Natural killer cell treated with Interleukin-12 subunit alpha and Interleukin-12 subunit beta and Interleukin-15 and Interleukin-18, amount 100 ng/mL, for 72 hours (primary cell): ENCODE measurements around the gene TMEM11. TPM values are rescaled to one million over a fixed set of nuclear protein-coding genes. Genes with fewer than 3 reads are reported as not detected.

Experiments
- ATAC-seq, 2 donors: fragments of 150-1000 bp; cut with Tn5 transposase in 1 of 2; sonication (Bioruptor Pico), chemical (Tn5 transposase) in 1 of 2; 2 replicates each; pipeline ENCODE4 v1.10.0; 2021
- DNase-seq: peaks from one replicate; pipeline ENCODE4 v3.0.0; 2022; ENCODE audit warnings: low spot score
- H3K27ac Mint-ChIP-seq, 2 donors: 1 replicate in 1 of 2; 2 replicates in 1 of 2; pipeline ENCODE4 v1.8.0; 2022; ENCODE audit warnings: mixed read lengths in 2 of 2, mild to moderate bottlenecking in 1 of 2, moderate library complexity in 1 of 2
- H3K27me3 Mint-ChIP-seq, 2 donors: 1 replicate in 1 of 2; 2 replicates in 1 of 2; pipeline ENCODE4 v1.8.0; 2022; ENCODE audit warnings: mixed read lengths in 2 of 2
- H3K36me3 Mint-ChIP-seq: one replicate; pipeline ENCODE4 v1.8.0; 2022; ENCODE audit warnings: mixed read lengths
- H3K4me1 Mint-ChIP-seq, 2 donors: 1 replicate in 1 of 2; 2 replicates in 1 of 2; pipeline ENCODE4 v1.8.0; 2022; ENCODE audit warnings: low read depth in 2 of 2, mixed read lengths in 2 of 2, mild to moderate bottlenecking in 1 of 2
- H3K4me3 Mint-ChIP-seq: one replicate; pipeline ENCODE4 v1.8.0; 2022; ENCODE audit warnings: mixed read lengths
- H3K9me3 Mint-ChIP-seq: 2 replicates; pipeline ENCODE4 v1.8.0; 2022; ENCODE audit warnings: mixed read lengths
- total RNA-seq, 2 donors: library from RNA; stranded (reverse); gene quantifications; one replicate each; pipeline ENCODE4 v1.2.3, GENCODE V29; 2022

TMEM11 gene
- total RNA-seq, 2 donors from 2014 or later = 23.9 to 30.7 TPM

DNA sequence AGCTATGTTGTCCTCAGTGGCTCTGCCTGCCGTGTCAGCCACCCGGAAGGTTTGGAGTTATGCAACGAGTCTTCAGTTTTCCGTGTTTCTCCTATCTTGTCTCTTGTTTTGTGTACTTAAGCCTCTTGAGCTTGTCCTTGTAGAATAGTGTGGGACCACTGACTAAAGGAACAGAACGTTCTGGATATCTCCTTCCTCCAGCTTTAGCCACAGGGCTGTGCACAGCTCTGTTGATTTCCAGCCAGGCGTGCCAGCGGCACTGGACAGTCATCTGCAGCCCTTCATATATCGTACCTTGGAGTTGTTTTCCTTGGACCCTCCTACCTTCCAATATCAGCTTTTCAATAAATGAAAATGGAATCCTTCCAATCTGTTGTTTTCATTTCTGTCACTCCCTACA, 39.8 kb downstream of the TMEM11 start:
- ATAC-seq (no peak), DNase-seq (no peak)
- Mint-ChIP-seq H3K27me3 (no peaks in the 10 kb centered on the region), H3K9me3 (no peaks in the 10 kb centered on the region), H3K4me3 (no peak overlapping the region), H3K4me1 (peaks cover 5 to 15% of the 10 kb centered on the region in 2 donors), H3K27ac (no peak overlapping the region), H3K36me3 (no peaks in the 10 kb centered on the region)

DNA sequence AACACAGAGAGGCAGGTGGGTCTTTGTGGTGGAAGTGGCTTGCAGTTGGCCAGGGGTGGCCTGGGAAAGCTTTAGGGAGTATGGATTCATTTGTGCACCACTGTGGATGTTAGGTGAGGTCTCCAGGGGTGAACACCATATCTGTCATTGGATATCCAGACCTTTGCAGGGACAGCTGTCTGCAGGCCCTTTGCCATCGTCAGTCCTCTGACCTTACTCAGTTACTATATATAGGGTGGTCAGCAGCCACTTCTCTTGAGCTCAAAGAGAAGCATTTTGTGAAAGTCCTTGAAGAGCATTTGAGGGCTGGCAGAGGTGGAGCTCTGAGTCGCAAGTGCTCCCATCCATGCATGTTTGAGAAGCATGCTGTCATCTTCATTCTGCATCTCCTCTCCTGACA, 40.4 kb downstream of the TMEM11 start:
- Mint-ChIP-seq H3K9me3 (no peaks in the 10 kb centered on the region), H3K4me3 (no peak overlapping the region), H3K36me3 (no peaks in the 10 kb centered on the region), H3K27me3 (no peaks in the 10 kb centered on the region), H3K4me1 (peaks cover 5 to 15% of the 10 kb centered on the region in 2 donors), H3K27ac (no peak overlapping the region)
- ATAC-seq = no peak
- no peak for DNase-seq

GRCh38 chr17:21172846-21173245, 41.1 kb downstream of the TMEM11 start:
- DNase-seq = no peak
- Mint-ChIP-seq H3K4me3 (no peak overlapping the region), H3K27ac (no peak overlapping the region), H3K9me3 (no peaks in the 10 kb centered on the region), H3K27me3 (no peaks in the 10 kb centered on the region), H3K36me3 (no peaks in the 10 kb centered on the region), H3K4me1 (peaks cover 5 to 15% of the 10 kb centered on the region in 2 donors)
- no peak for ATAC-seq

DNA sequence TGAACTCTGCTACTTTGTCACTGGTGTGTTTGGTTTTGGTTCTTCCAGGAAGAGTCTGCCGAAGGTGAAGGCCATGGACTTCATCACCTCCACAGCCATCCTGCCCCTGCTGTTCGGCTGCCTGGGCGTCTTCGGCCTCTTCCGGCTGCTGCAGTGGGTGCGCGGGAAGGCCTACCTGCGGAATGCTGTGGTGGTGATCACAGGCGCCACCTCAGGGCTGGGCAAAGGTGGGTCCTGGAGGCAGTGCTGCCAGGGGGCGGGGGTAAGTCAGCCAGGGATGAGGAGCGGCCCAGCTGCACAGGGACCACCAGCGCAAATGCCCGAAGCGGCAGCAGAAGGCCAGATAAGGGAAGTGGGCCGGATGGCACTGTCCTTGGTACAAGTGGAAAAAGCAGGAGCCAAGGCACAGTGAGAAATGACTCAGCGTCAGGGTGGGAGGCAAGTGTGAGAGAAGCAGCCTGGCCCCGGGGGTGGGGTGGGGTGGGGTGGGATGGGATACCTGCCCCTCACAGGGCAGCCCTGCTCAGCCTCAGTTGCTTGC, 41.9 kb downstream of the TMEM11 start:
- Mint-ChIP-seq H3K27me3 (no peaks in the 10 kb centered on the region), H3K4me1 (peaks cover 5 to 20% of the 10 kb centered on the region in 2 donors), H3K9me3 (no peaks in the 10 kb centered on the region), H3K4me3 (no peak overlapping the region), H3K27ac (no peak overlapping the region), H3K36me3 (no peaks in the 10 kb centered on the region)
- DNase-seq = no peak
- ATAC-seq = no peak

- H3K4me1 Mint-ChIP-seq = peaks cover 5 to 23% of the 10 kb centered on the region in 2 donors
- H3K27me3 Mint-ChIP-seq = no peaks in the 10 kb centered on the region
- no peak overlapping the region for H3K27ac Mint-ChIP-seq
- DNase-seq (no peak), ATAC-seq (no peak)
- H3K9me3 Mint-ChIP-seq = no peaks in the 10 kb centered on the region
- H3K4me3 Mint-ChIP-seq = no peak overlapping the region
- no peaks in the 10 kb centered on the region for H3K36me3 Mint-ChIP-seq
Measured at GRCh38 chr17:21171309-21171922, 42.5 kb downstream of the TMEM11 start.

- H3K4me3 Mint-ChIP-seq = no peak overlapping the region
- H3K27me3 Mint-ChIP-seq = no peaks in the 10 kb centered on the region
- no peaks in the 10 kb centered on the region for H3K9me3 Mint-ChIP-seq
- DNase-seq (no peak), ATAC-seq (no peak)
- peaks cover 5 to 23% of the 10 kb centered on the region in 2 donors for H3K4me1 Mint-ChIP-seq
- H3K36me3 Mint-ChIP-seq = no peaks in the 10 kb centered on the region
- H3K27ac Mint-ChIP-seq = no peak overlapping the region
Measured at GRCh38 chr17:21170809-21171208, 43.2 kb downstream of the TMEM11 start.

GRCh38 chr17:21169496-21169895, 44.5 kb downstream of the TMEM11 start:
- no peaks in the 10 kb centered on the region for H3K36me3 Mint-ChIP-seq
- peaks cover 5 to 27% of the 10 kb centered on the region in 2 donors for H3K4me1 Mint-ChIP-seq
- no peak overlapping the region for H3K4me3 Mint-ChIP-seq
- no peaks in the 10 kb centered on the region for H3K9me3 Mint-ChIP-seq
- H3K27me3 Mint-ChIP-seq = no peaks in the 10 kb centered on the region
- DNase-seq = no peak
- no peak overlapping the region for H3K27ac Mint-ChIP-seq
- no peak for ATAC-seq

- H3K27me3 Mint-ChIP-seq = no peaks in the 10 kb centered on the region
- H3K36me3 Mint-ChIP-seq = no peaks in the 10 kb centered on the region
- peaks cover 5 to 27% of the 10 kb centered on the region in 2 donors for H3K4me1 Mint-ChIP-seq
- no peak overlapping the region for H3K27ac Mint-ChIP-seq
- DNase-seq (no peak), ATAC-seq (no peak)
- no peaks in the 10 kb centered on the region for H3K9me3 Mint-ChIP-seq
- H3K4me3 Mint-ChIP-seq = no peak overlapping the region
Measured at GRCh38 chr17:21168555-21168865, 45.5 kb downstream of the TMEM11 start.

GRCh38 chr17:21167303-21167702, 46.7 kb downstream of the TMEM11 start:
- Mint-ChIP-seq H3K9me3 (no peaks in the 10 kb centered on the region), H3K4me3 (no peak overlapping the region), H3K27ac (no peak overlapping the region), H3K27me3 (no peaks in the 10 kb centered on the region), H3K4me1 (peaks cover 5 to 30% of the 10 kb centered on the region in 2 donors), H3K36me3 (no peaks in the 10 kb centered on the region)
- peak in 1 of 2 donors; percentile 6 for ATAC-seq
- DNase-seq = no peak

DNA sequence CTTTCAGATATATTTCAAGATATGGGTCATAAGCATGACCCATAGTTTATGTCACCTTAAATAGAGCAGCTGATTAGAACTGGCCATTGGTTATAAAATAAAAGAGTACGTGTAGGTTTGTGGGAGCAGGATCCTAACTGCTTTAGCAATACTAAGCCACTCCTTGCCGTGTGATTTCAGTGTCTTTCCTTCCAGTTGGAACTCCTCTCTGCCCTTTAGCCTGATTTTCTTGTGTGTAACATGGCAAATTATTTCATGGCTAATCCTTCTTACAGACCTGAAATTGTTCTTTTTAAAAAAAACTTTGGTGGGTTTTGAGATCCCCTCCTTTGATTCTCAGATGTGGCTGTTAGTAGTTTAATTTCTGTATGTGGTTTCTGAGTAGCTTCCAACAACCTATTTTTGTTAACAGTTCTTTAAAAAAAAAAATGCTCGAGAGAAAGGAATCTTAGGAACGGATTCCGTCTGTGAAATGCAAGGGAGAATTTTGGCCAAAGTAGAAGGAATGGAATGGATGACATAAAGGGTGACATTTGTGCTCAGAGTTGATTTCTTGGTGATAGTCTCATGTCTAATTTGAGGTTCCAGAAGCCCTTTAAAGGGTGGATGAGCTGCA, 47.3 kb downstream of the TMEM11 start:
- no peaks in the 10 kb centered on the region for H3K9me3 Mint-ChIP-seq
- H3K27me3 Mint-ChIP-seq = no peaks in the 10 kb centered on the region
- DNase-seq = no peak
- no peak for ATAC-seq
- H3K36me3 Mint-ChIP-seq = no peaks in the 10 kb centered on the region
- H3K27ac Mint-ChIP-seq = no peak overlapping the region
- H3K4me1 Mint-ChIP-seq = peaks cover 3 to 27% of the 10 kb centered on the region in 2 donors
- H3K4me3 Mint-ChIP-seq = no peak overlapping the region

DNA sequence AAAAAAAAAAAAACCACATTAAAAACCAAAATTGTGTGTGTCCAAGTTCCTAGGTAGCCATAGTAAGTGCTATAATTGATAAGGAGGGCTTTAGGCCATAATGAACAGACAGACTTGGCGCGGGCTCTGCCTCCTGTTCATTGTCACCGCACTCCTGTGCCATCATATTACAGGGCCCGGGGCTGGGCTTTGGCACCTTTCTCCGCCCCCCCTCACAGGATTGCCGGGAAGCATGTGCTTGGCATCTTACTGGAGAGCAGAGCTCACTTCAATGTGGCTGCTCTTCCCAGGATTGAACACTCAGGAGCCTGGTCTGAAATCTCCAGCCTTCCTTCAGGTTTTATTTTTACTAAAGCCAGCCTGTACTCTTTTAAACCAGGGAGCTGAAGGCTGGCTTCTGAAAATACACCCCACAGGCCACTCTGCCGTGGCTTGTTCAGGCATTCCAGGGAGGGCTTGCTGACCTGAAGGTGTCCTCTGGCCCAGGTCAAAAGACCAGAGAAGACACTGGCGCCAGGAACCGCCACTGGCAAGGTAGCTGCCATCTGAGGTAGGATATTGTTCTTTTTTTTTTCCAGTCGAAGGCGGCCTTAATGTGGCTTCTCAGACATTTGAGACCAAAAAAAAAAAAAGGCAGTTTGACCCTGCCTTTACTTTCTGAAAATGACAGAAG, 47.9 kb downstream of the TMEM11 start:
- Mint-ChIP-seq H3K9me3 (no peaks in the 10 kb centered on the region), H3K36me3 (no peaks in the 10 kb centered on the region), H3K27me3 (no peaks in the 10 kb centered on the region), H3K27ac (no peak overlapping the region), H3K4me3 (no peak overlapping the region), H3K4me1 (peaks cover under 1 to 24% of the 10 kb centered on the region in 2 donors)
- no peak for ATAC-seq
- no peak for DNase-seq

GRCh38 chr17:21164620-21165019, 49.3 kb downstream of the TMEM11 start:
- H3K36me3 Mint-ChIP-seq = no peaks in the 10 kb centered on the region

DNA sequence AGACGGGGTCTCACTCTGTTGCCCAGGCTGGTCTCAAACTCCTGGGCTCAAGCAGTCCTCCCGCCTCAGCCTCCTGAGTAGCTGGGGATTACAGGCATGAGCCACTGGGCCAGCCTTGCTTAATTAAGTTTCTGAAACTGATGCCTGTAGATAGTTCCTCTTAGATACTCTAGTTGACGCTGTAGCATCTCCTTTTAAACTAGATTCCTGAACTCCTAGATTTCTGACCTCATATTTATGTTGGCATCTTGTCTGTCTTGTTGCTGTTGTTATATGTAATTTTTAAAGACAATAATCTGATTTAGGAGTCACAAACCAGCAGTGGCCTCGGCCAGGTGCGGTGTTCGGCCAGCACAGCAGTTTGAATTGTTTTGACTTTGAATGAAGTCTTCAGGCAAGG, 49.7 kb downstream of the TMEM11 start:
- Mint-ChIP-seq H3K27me3 (no peaks in the 10 kb centered on the region), H3K9me3 (no peaks in the 10 kb centered on the region), H3K4me1 (peaks cover 4 to 19% of the 10 kb centered on the region in 2 donors), H3K27ac (no peak overlapping the region), H3K4me3 (no peak overlapping the region), H3K36me3 (no peaks in the 10 kb centered on the region)
- DNase-seq = no peak
- no peak for ATAC-seq

More at GRCh38 chr17:21164620-21165019, 49.3 kb downstream of the TMEM11 start:
- no peak for DNase-seq
- Mint-ChIP-seq H3K27ac (no peak overlapping the region), H3K9me3 (no peaks in the 10 kb centered on the region), H3K4me1 (peaks cover 4 to 19% of the 10 kb centered on the region in 2 donors), H3K27me3 (no peaks in the 10 kb centered on the region), H3K4me3 (no peak overlapping the region)
- no peak for ATAC-seq

- no peak for DNase-seq
- Mint-ChIP-seq H3K9me3 (no peaks in the 10 kb centered on the region), H3K36me3 (no peaks in the 10 kb centered on the region), H3K4me3 (no peak overlapping the region), H3K4me1 (peaks cover 6 to 19% of the 10 kb centered on the region in 2 donors), H3K27ac (no peak overlapping the region), H3K27me3 (no peaks in the 10 kb centered on the region)
- ATAC-seq = no peak
Measured at GRCh38 chr17:21163101-21163500, 50.9 kb downstream of the TMEM11 start.
